ENCODE measurements around the gene ST7. TPM values are rescaled to one million over a fixed set of nuclear protein-coding genes. Genes with fewer than 3 reads are reported as not detected.

ST7 gene
- total and polyA plus RNA-seq, 7 donors: 6.0 to 12.5 (median 7.3) TPM

- Histone ChIP-seq H3K27me3 (ENCODE audit: insufficient read depth in 3 of 3, low read length in 2 of 3) (no peaks in the 10 kb centered on the region), H3K9me3 (no peaks in the 10 kb centered on the region), H3K36me3 (ENCODE audit: insufficient read depth in 1 of 2, low read depth in 1 of 2) (peaks cover 0 to 32% of the 10 kb centered on the region in 2 donors), H3K27ac (no peak overlapping the region), H3K4me3 (no peak overlapping the region), H3K4me1 (no peaks in the 10 kb centered on the region)
- 65 to 72% (median 68%) methylated on average over 6 of the region's 6 CpGs for WGBS, 3 donors
- intact Hi-C loops (cut with DNase I): no loop called here
- ATAC-seq (no peak), DNase-seq (no peak)
- TF ChIP-seq CTCF (IDR thresholded peaks at IDR 0.05): no peak
Observed at GRCh38 chr7:117217106-117218035, 264.1 kb downstream of the ST7 start.

GRCh38 chr7:117218700-117219099 is 265.4 kb downstream of the ST7 start:
- ATAC-seq: no peak
- Histone ChIP-seq H3K27ac (no peak overlapping the region), H3K4me3 (no peak overlapping the region), H3K36me3 (ENCODE audit: insufficient read depth in 1 of 2, low read depth in 1 of 2) (peaks cover 0 to 45% of the 10 kb centered on the region in 2 donors), H3K4me1 (no peaks in the 10 kb centered on the region), H3K27me3 (ENCODE audit: insufficient read depth in 3 of 3, low read length in 2 of 3) (no peaks in the 10 kb centered on the region), H3K9me3 (no peaks in the 10 kb centered on the region)
- WGBS, 3 donors: 78 to 87% (median 85%) methylated on average over 4 of the region's 4 CpGs
- DNase-seq: no peak
- no peak for TF ChIP-seq CTCF (IDR thresholded peaks at IDR 0.05)
- intact Hi-C loops (cut with DNase I): no loop called here

GRCh38 chr7:117219485-117219884 is 266.2 kb downstream of the ST7 start:
- DNase-seq (no peak), ATAC-seq (no peak)
- no peak overlapping the region for H3K27ac ChIP-seq
- no peak overlapping the region for H3K4me3 ChIP-seq
- 89 to 96% (median 91%) methylated on average over 8 of the region's 8 CpGs for WGBS, 3 donors
- intact Hi-C loops (cut with DNase I): no loop called here
- no peak for TF ChIP-seq CTCF (IDR thresholded peaks at IDR 0.05)
- no peaks in the 10 kb centered on the region for H3K9me3 ChIP-seq
- no peaks in the 10 kb centered on the region for H3K27me3 ChIP-seq (ENCODE audit: insufficient read depth in 3 of 3, low read length in 2 of 3)
- no peaks in the 10 kb centered on the region for H3K4me1 ChIP-seq
- peaks cover 0 to 47% of the 10 kb centered on the region in 2 donors for H3K36me3 ChIP-seq (ENCODE audit: insufficient read depth in 1 of 2, low read depth in 1 of 2)

GRCh38 chr7:117220836-117221235 is 267.5 kb downstream of the ST7 start:
- no peaks in the 10 kb centered on the region for H3K4me1 ChIP-seq
- H3K4me3 ChIP-seq: no peak overlapping the region
- H3K27ac ChIP-seq: no peak overlapping the region
- DNase-seq (no peak), ATAC-seq (no peak)
- no peak for TF ChIP-seq CTCF (IDR thresholded peaks at IDR 0.05)
- H3K36me3 ChIP-seq (ENCODE audit: insufficient read depth in 1 of 2, low read depth in 1 of 2): peaks cover 0 to 47% of the 10 kb centered on the region in 2 donors
- 68 to 79% (median 75%) methylated on average over 5 of the region's 5 CpGs for WGBS, 3 donors
- no peaks in the 10 kb centered on the region for H3K9me3 ChIP-seq
- H3K27me3 ChIP-seq (ENCODE audit: insufficient read depth in 3 of 3, low read length in 2 of 3): no peaks in the 10 kb centered on the region
- intact Hi-C loops (cut with DNase I): no loop called here
